ENCODE results near the gene PDE6D.
"Not testable (repeated sequence)": the region's sequence is repeated elsewhere in the genome, so short reads cannot be mapped to it uniquely, and the experiment has no call there.

PDE6D gene

DNA sequence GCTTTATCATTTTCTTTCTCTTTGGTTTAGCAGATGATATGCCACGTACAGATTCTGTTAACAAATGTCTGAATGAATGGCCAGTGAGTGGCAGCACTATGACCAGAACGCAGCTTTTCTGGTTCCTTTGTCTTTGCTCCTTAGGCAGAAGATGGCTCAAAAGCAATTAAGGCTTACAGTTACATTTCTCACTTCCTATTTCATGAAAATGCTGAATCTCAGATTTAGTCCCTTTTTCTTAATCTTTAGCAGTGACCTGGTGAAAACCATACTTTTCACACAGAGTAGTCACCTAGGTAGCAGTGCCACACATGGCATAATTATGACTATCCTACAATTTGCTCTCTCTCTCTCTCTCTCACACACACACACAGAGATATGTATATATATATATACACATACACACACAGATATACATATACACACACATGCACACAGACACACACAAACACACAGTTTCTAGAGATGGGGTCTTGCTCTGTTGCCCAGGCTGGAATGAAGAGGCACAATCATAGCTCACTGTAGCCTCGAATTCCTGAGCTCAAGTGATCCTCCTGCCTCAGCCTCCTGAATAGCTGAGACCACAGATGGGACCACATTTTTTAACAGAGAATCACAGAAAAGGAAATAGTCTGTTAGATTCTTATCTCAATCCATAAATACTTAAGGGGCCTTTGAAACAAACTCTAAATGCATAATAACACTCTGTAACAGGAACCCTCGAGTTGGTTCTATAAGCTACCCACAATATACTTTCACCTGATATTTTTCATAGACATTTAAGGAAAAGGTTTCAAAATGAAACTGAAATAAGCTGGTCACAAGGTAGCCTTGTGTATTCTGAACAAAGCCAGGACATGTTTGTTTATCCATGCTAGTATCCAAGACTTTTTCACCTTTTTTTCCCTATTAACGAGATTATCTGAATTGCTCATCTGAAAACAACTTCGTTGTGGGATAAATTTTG lies 11.6 kb downstream of the PDE6D start:
- whole genome bisulfite sequencing (ENCODE audit: insufficient coverage, insufficient read length), result no CpG with 5 or more reads among the region's 6 CpGs
- no peak overlapping the region for H3K4me3 ChIP-seq (ENCODE audit: low read length)

GRCh38 chr2:231765496-231765929 lies 15.6 kb downstream of the PDE6D start:
- no peak overlapping the region for H3K4me3 ChIP-seq (ENCODE audit: low read length)
- no peaks in the 10 kb centered on the region for H3K4me1 ChIP-seq (ENCODE audit: control insufficient read depth, insufficient read depth, low read length)
- DNase-seq (ENCODE audit: low read depth, low spot score), result no peak
- no peaks in the 10 kb centered on the region for H3K36me3 ChIP-seq (ENCODE audit: control insufficient read depth, insufficient read depth, low read length)
- no peaks in the 10 kb centered on the region for H3K9me3 ChIP-seq (ENCODE audit: control insufficient read depth, insufficient read depth, low read length)
- H3K27me3 ChIP-seq (ENCODE audit: control insufficient read depth, insufficient read depth, low read length), result no peaks in the 10 kb centered on the region
- no peak overlapping the region for H3K27ac ChIP-seq (ENCODE audit: low read length)

More for the DNA sequence above, 11.6 kb downstream of the PDE6D start:
- no peak for DNase-seq (ENCODE audit: low read depth, low spot score)
- no peaks in the 10 kb centered on the region for H3K4me1 ChIP-seq (ENCODE audit: control insufficient read depth, insufficient read depth, low read length)
- H3K27ac ChIP-seq (ENCODE audit: low read length), result no peak overlapping the region
- no peaks in the 10 kb centered on the region for H3K9me3 ChIP-seq (ENCODE audit: control insufficient read depth, insufficient read depth, low read length)
- no peaks in the 10 kb centered on the region for H3K27me3 ChIP-seq (ENCODE audit: control insufficient read depth, insufficient read depth, low read length)
- H3K36me3 ChIP-seq (ENCODE audit: control insufficient read depth, insufficient read depth, low read length), result no peaks in the 10 kb centered on the region

- no CpG with 5 or more reads among the region's 4 CpGs for WGBS (ENCODE audit: insufficient coverage, insufficient read length)
- H3K27ac ChIP-seq (ENCODE audit: low read length), result no peak overlapping the region
- H3K27me3 ChIP-seq (ENCODE audit: control insufficient read depth, insufficient read depth, low read length), result no peaks in the 10 kb centered on the region
- no peak for DNase-seq (ENCODE audit: low read depth, low spot score)
- no peaks in the 10 kb centered on the region for H3K4me1 ChIP-seq (ENCODE audit: control insufficient read depth, insufficient read depth, low read length)
- H3K9me3 ChIP-seq (ENCODE audit: control insufficient read depth, insufficient read depth, low read length), result no peaks in the 10 kb centered on the region
- H3K4me3 ChIP-seq (ENCODE audit: low read length), result no peak overlapping the region
- no peaks in the 10 kb centered on the region for H3K36me3 ChIP-seq (ENCODE audit: control insufficient read depth, insufficient read depth, low read length)
These were observed 16.3 kb downstream of the PDE6D start for GRCh38 chr2:231764760-231765159.

DNA sequence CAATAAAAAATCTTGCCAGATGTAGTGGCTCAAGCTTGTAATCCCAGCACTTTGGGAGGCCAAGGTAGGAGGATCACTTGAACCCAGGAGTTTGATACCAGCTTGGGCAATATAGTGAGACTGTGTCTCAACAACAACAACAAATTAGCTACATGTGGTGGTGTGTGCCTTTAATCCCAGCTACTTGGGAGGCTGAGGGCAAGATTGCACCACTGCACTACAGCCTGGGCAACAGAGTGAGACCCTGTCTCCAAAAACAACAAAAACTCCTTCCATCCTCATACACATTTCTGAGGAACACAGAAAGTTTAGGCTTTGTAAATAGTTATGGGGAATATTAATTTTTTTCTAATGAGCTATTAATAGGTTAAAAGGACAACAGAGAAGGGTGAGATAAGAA lies 17.0 kb downstream of the PDE6D start:
- Histone ChIP-seq H3K4me1 (ENCODE audit: control insufficient read depth, insufficient read depth, low read length) (no peaks in the 10 kb centered on the region), H3K27me3 (ENCODE audit: control insufficient read depth, insufficient read depth, low read length) (no peaks in the 10 kb centered on the region), H3K9me3 (ENCODE audit: control insufficient read depth, insufficient read depth, low read length) (no peaks in the 10 kb centered on the region), H3K36me3 (ENCODE audit: control insufficient read depth, insufficient read depth, low read length) (no peaks in the 10 kb centered on the region), H3K27ac (ENCODE audit: low read length) (no peak overlapping the region), H3K4me3 (ENCODE audit: low read length) (no peak overlapping the region)
- no peak for DNase-seq (ENCODE audit: low read depth, low spot score)

- no peak overlapping the region for H3K4me3 ChIP-seq (ENCODE audit: low read length)
- no CpG with 5 or more reads among the region's 2 CpGs for WGBS (ENCODE audit: insufficient coverage, insufficient read length)
- H3K27me3 ChIP-seq (ENCODE audit: control insufficient read depth, insufficient read depth, low read length), result no peaks in the 10 kb centered on the region
- H3K27ac ChIP-seq (ENCODE audit: low read length), result no peak overlapping the region
- H3K36me3 ChIP-seq (ENCODE audit: control insufficient read depth, insufficient read depth, low read length), result no peaks in the 10 kb centered on the region
- no peak for DNase-seq (ENCODE audit: low read depth, low spot score)
- no peaks in the 10 kb centered on the region for H3K9me3 ChIP-seq (ENCODE audit: control insufficient read depth, insufficient read depth, low read length)
- no peaks in the 10 kb centered on the region for H3K4me1 ChIP-seq (ENCODE audit: control insufficient read depth, insufficient read depth, low read length)
These were observed 19.3 kb downstream of the PDE6D start for GRCh38 chr2:231761735-231762134.

- H3K27me3 ChIP-seq (ENCODE audit: control insufficient read depth, insufficient read depth, low read length), result no peaks in the 10 kb centered on the region
- no peaks in the 10 kb centered on the region for H3K9me3 ChIP-seq (ENCODE audit: control insufficient read depth, insufficient read depth, low read length)
- no peak overlapping the region for H3K4me3 ChIP-seq (ENCODE audit: low read length)
- no peak overlapping the region for H3K27ac ChIP-seq (ENCODE audit: low read length)
- WGBS (ENCODE audit: insufficient coverage, insufficient read length), result no CpG with 5 or more reads among the region's 2 CpGs
- H3K4me1 ChIP-seq (ENCODE audit: control insufficient read depth, insufficient read depth, low read length), result no peaks in the 10 kb centered on the region
- DNase-seq (ENCODE audit: low read depth, low spot score), result no peak
- H3K36me3 ChIP-seq (ENCODE audit: control insufficient read depth, insufficient read depth, low read length), result no peaks in the 10 kb centered on the region
These were observed 29.0 kb downstream of the PDE6D start for GRCh38 chr2:231752061-231752460.

DNA sequence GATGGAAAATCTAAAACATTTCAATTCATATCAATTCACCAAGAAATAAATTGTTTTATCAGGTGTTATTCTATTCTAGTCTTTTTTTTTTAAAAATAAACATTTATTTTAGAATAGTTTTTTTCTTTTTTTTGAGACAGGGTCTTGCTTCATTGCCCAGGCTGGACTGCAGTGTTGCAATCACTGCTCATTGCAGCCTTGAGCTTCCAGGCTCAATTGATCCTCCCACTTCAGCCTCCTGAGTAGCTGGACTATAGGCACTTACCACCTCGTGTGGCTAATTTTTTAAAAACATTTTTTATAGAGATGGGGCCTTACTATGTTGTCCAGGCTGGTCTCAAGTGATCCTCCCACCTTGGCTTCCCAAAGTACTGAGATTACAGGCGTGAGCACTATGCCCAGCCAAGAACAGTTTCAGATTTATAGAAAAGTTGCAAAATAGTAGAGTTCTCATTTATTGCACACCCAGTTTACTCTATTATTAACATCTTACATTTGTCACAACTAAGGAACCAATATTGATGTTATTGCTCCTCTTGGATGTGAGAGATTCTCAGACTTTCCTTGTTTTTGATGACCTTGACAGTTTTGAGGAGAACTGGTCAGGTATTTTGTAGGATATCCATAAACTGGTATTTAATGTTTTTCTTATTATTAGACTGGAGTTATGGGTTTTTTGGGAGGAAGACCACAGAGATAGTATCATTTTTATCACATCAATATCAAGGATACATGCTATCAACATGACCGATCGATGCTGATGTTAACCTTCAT lies 29.9 kb downstream of the PDE6D start:
- no peaks in the 10 kb centered on the region for H3K36me3 ChIP-seq (ENCODE audit: control insufficient read depth, insufficient read depth, low read length)
- H3K4me3 ChIP-seq (ENCODE audit: low read length), result no peak overlapping the region
- DNase-seq (ENCODE audit: low read depth, low spot score), result no peak
- H3K4me1 ChIP-seq (ENCODE audit: control insufficient read depth, insufficient read depth, low read length), result no peaks in the 10 kb centered on the region
- H3K9me3 ChIP-seq (ENCODE audit: control insufficient read depth, insufficient read depth, low read length), result no peaks in the 10 kb centered on the region
- H3K27ac ChIP-seq (ENCODE audit: low read length), result no peak overlapping the region
- no peaks in the 10 kb centered on the region for H3K27me3 ChIP-seq (ENCODE audit: control insufficient read depth, insufficient read depth, low read length)
- no CpG with 5 or more reads among the region's 4 CpGs for WGBS (ENCODE audit: insufficient coverage, insufficient read length)

DNA sequence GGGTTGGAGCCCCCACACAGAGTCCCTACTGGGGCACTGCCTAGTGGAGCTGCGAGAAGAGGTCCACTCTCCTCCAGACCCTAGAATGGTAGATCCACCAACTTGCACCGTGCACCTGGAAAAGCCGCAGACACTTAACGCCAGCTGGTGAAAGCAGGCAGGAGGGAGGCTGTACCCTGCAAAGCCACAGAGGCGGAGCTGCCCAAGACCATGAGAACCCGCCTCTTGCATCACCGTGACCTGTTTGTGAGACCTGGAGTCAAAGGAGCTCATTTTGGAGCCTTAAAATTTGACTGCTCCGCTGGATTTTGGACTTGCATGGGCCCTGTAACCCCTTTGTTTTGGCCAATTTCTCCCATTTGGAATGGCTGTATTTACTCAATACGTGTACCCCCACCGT lies 32.1 kb downstream of the PDE6D start:
- not testable (repeated sequence) for DNase-seq (ENCODE audit: low read depth, low spot score); H3K4me3 ChIP-seq (ENCODE audit: low read length); H3K4me1 ChIP-seq (ENCODE audit: control insufficient read depth, insufficient read depth, low read length); H3K36me3 ChIP-seq (ENCODE audit: control insufficient read depth, insufficient read depth, low read length); H3K9me3 ChIP-seq (ENCODE audit: control insufficient read depth, insufficient read depth, low read length); H3K27ac ChIP-seq (ENCODE audit: low read length); H3K27me3 ChIP-seq (ENCODE audit: control insufficient read depth, insufficient read depth, low read length)
- no CpG with 5 or more reads among the region's 10 CpGs for WGBS (ENCODE audit: insufficient coverage, insufficient read length)

- no CpG with 5 or more reads among the region's 6 CpGs for WGBS (ENCODE audit: insufficient coverage, insufficient read length)
- not testable (repeated sequence) for H3K27me3 ChIP-seq (ENCODE audit: control insufficient read depth, insufficient read depth, low read length); DNase-seq (ENCODE audit: low read depth, low spot score); H3K4me3 ChIP-seq (ENCODE audit: low read length); H3K36me3 ChIP-seq (ENCODE audit: control insufficient read depth, insufficient read depth, low read length); H3K27ac ChIP-seq (ENCODE audit: low read length); H3K9me3 ChIP-seq (ENCODE audit: control insufficient read depth, insufficient read depth, low read length); H3K4me1 ChIP-seq (ENCODE audit: control insufficient read depth, insufficient read depth, low read length)
These were observed 32.8 kb downstream of the PDE6D start for GRCh38 chr2:231748153-231748896.

DNA sequence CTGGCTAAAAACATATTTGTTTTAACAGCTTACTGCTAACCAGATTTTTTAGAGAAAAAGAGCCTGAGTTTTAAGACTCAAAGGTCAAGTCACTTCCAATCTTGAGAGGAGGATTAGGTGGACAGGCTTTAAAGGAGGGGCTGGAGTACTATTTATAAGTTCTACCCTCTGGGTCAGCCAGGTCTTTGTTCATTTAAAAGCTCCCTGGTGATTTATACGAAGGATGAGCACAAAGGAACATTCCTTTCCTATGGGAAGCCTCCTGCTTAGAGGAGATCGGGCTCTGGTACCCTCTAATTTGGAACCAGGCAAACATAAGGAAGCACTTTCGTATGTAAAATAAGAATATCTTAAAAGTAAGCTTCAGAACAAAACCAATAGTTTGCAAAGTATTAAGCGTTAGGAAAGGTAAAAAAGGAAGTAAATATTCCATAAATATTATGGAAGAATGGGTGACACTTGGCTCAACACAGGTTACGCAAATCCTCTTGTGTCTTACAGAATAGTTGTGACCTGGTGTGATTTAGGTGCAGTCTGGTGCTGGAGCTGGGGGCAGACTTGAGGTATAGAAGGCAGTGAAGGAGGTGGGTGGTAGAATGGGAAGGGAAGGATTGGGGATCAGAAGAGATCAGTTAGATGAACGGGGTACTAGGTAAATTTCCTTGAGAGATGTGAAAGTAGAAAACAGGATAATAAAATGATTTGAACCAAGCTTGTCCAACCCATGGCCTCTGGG lies 35.6 kb downstream of the PDE6D start:
- DNase-seq (ENCODE audit: low read depth, low spot score), result no peak
- H3K4me3 ChIP-seq (ENCODE audit: low read length), result no peak overlapping the region
- WGBS (ENCODE audit: insufficient coverage, insufficient read length), result 100% methylated on average over 1 of the region's 6 CpGs
- H3K27me3 ChIP-seq (ENCODE audit: control insufficient read depth, insufficient read depth, low read length), result no peaks in the 10 kb centered on the region
- no peaks in the 10 kb centered on the region for H3K9me3 ChIP-seq (ENCODE audit: control insufficient read depth, insufficient read depth, low read length)
- H3K36me3 ChIP-seq (ENCODE audit: control insufficient read depth, insufficient read depth, low read length), result no peaks in the 10 kb centered on the region
- H3K4me1 ChIP-seq (ENCODE audit: control insufficient read depth, insufficient read depth, low read length), result peaks cover 1% of the 10 kb centered on the region; the same call in 1 of the 2 replicates
- H3K27ac ChIP-seq (ENCODE audit: low read length), result no peak overlapping the region
